AG09319 (cell line): Measurements from ENCODE around the gene NHLRC2.

Experiments used
- DNase-seq: peaks from one replicate; pipeline ENCODE4 v3.0.0-alpha.2; 2010; ENCODE audit warnings: low read depth; ENCODE audit errors: extremely low read depth
- CTCF ChIP-seq: IDR thresholded peaks from 2 replicates; pipeline ENCODE4 v1.5.1; 2011; ENCODE audit warnings: low read depth, mild to moderate bottlenecking, inconsistent platforms, low read length, moderate library complexity

NHLRC2 gene

GRCh38 chr10:113929522-113929921 lies 75.1 kb downstream of the NHLRC2 start:
- TF ChIP-seq CTCF = no peak
- DNase-seq = no peak

GRCh38 chr10:113930482-113931057 lies 76.1 kb downstream of the NHLRC2 start:
- TF ChIP-seq CTCF = no peak
- no peak for DNase-seq

GRCh38 chr10:113932854-113933253 lies 78.4 kb downstream of the NHLRC2 start:
- TF ChIP-seq CTCF = no peak
- no peak for DNase-seq

- TF ChIP-seq CTCF = no peak
- no peak for DNase-seq
These were observed 79.6 kb downstream of the NHLRC2 start for GRCh38 chr10:113933894-113934532.

GRCh38 chr10:113937258-113937657 lies 82.8 kb downstream of the NHLRC2 start:
- no peak for TF ChIP-seq CTCF
- no peak for DNase-seq

GRCh38 chr10:113937756-113938155 lies 83.3 kb downstream of the NHLRC2 start:
- TF ChIP-seq CTCF = no peak
- DNase-seq = no peak

GRCh38 chr10:113939212-113939860 lies 84.9 kb downstream of the NHLRC2 start:
- DNase-seq = no peak
- TF ChIP-seq CTCF = no peak
